HL-60 (cell line): ENCODE results near the gene RNU4-1.

Source experiments
- CTCF ChIP-seq: IDR thresholded peaks from one replicate; pipeline ENCODE4 v1.5.1; 2011; ENCODE audit warnings: low read length, control low read depth, inconsistent platforms; ENCODE audit not compliant: insufficient read depth
- POLR2AphosphoS5 ChIP-seq: IDR thresholded peaks from 2 replicates; pipeline ENCODE4 v1.6.1; 2012; ENCODE audit warnings: low read depth
- REST ChIP-seq: IDR thresholded peaks from 2 replicates; pipeline ENCODE4 v1.6.1; 2012; ENCODE audit warnings: low read depth; ENCODE audit not compliant: insufficient replicate concordance
- SPI1 ChIP-seq: IDR thresholded peaks from 2 replicates; pipeline ENCODE4 v1.6.1; 2012; ENCODE audit warnings: low read depth, mild to moderate bottlenecking, borderline replicate concordance

- TF ChIP-seq CTCF (no peak), SPI1 (no peak), REST (no peak), POLR2AphosphoS5 (no peak)
Measured at GRCh38 chr12:120276734-120277133, 16.3 kb downstream of the RNU4-1 start.
